Breast epithelium (tissue), 3 donors: ENCODE measurements around the gene ABHD6.

Source experiments
- CTCF ChIP-seq, 3 donors: fragments of 450-650 bp; IDR thresholded peaks; one replicate each; pipeline ENCODE4 v1.5.1; 2016 to 2017; ENCODE audit warnings: antibody characterized with exemption in 3 of 3, mild to moderate bottlenecking in 3 of 3, moderate library complexity in 3 of 3
- POLR2A ChIP-seq: fragments of 450-650 bp; IDR thresholded peaks from one replicate; pipeline ENCODE4 v1.6.1; 2016; ENCODE audit warnings: antibody characterized with exemption, mild to moderate bottlenecking, moderate library complexity
- POLR2AphosphoS5 ChIP-seq, 3 donors: sonication (generic); formaldehyde crosslinking; IDR thresholded peaks; one replicate each; pipeline ENCODE4 v1.6.1; 2017; ENCODE audit warnings: antibody characterized with exemption in 3 of 3

GRCh38 chr3:58293516-58293915, 55.9 kb downstream of the ABHD6 start:
- no peak for TF ChIP-seq POLR2A
- TF ChIP-seq CTCF (IDR thresholded peaks at IDR 0.05): no peak
- no peak for TF ChIP-seq POLR2AphosphoS5 (IDR thresholded peaks at IDR 0.05)
